Activated naive CD8-positive, alpha-beta T cell treated with anti-CD3 and anti-CD28 coated beads, Interleukin-2, amount 10 ng/mL, durations not matched to agents 7 days and 5 days (primary cell): ENCODE results near the gene ACTA1. TPM values are rescaled to one million over a fixed set of nuclear protein-coding genes. Genes with fewer than 3 reads are reported as not detected.
A peak's percentile ranks its signal among the peaks of the same experiment; 100 is the strongest.

Experiments
- ATAC-seq: fragments of 150-1000 bp; cut with Tn5 transposase; one replicate; pipeline ENCODE4 v1.10.0; 2021; ENCODE audit warnings: low read depth, moderate library complexity
- POLR2A ChIA-PET: fragments of 350-600 bp; sonication (Branson Sonifier 250); formaldehyde crosslinking; loops from one replicate; lab custom pipeline; 2021; ENCODE audit warnings: antibody characterized with exemption; lab: Charles Lee
- DNase-seq: peaks from one replicate; pipeline ENCODE4 v3.0.0; 2021
- H3K27ac Mint-ChIP-seq: one replicate; pipeline ENCODE4 v1.8.0; 2022; ENCODE audit warnings: mild to moderate bottlenecking, mixed read lengths
- H3K27me3 Mint-ChIP-seq: one replicate; pipeline ENCODE4 v1.8.0; 2022; ENCODE audit warnings: mild to moderate bottlenecking, moderate library complexity, mixed read lengths
- H3K36me3 Mint-ChIP-seq: one replicate; pipeline ENCODE4 v1.8.0; 2021; ENCODE audit warnings: mild to moderate bottlenecking, mixed read lengths
- H3K4me1 Mint-ChIP-seq: one replicate; pipeline ENCODE4 v1.8.0; 2021; ENCODE audit warnings: mixed read lengths
- H3K4me3 Mint-ChIP-seq: one replicate; pipeline ENCODE4 v1.8.0; 2022; ENCODE audit warnings: mild to moderate bottlenecking, moderate library complexity, mixed read lengths
- H3K9me3 Mint-ChIP-seq: one replicate; pipeline ENCODE4 v1.8.0; 2021; ENCODE audit warnings: mixed read lengths
- total RNA-seq, 2 experiments: library from RNA; stranded (reverse); gene quantifications; one replicate each; pipeline ENCODE4 v1.2.3, GENCODE V29; 2021

The ACTA1 gene
- total RNA-seq, 2 experiments from 2014 or later = not detected

DNA sequence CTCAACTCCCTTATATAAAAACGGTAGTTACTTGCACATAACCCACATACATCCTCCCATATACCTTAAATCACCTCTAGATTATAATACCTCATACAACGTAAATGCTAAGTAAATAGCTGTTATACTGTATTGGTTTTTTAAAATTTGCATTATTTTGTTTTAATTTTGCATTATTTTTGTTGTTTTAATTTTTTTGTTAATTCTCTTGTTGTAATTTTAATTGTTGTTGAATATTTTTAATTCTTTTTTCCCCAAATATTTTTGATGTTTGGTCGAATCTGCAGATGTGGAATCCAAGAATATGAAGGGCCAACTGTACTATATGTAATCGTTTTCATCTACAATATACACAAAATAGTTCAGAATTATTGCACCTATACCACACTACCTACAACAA lies 23.5 kb upstream of the ACTA1 start:
- DNase-seq (no peak), ATAC-seq (no peak)
- Mint-ChIP-seq H3K27me3 (no peaks in the 10 kb centered on the region), H3K4me1 (peaks cover 6% of the 10 kb centered on the region), H3K9me3 (no peaks in the 10 kb centered on the region), H3K4me3 (no peak overlapping the region), H3K36me3 (peaks cover 25% of the 10 kb centered on the region), H3K27ac (no peak overlapping the region)
- POLR2A ChIA-PET = interaction anchor here (0.6 kb wide), 1 partner anchor 825 kb away, joined by 3 read pairs; no protein-coding TSS in a partner anchor

DNA sequence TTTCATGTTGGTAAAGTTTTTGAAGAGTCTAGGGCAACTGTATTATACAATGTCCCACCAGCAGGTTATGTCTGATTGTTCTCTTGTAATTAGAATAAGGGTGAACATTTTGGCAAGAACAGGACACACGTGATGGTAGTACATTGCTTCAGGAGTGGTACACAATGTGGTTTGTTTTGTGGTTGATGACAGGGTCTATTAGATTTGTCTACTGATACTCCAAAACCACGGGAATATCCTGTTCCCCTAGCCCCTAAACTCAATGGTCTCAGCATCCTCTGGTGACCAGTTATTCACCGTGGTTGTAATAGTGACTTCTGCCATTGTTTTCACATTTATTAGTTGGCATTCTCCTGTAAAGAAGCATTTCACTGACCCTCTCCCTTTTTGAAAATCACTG lies 22.1 kb upstream of the ACTA1 start:
- peaks cover 20% of the 10 kb centered on the region for H3K36me3 Mint-ChIP-seq

DNA sequence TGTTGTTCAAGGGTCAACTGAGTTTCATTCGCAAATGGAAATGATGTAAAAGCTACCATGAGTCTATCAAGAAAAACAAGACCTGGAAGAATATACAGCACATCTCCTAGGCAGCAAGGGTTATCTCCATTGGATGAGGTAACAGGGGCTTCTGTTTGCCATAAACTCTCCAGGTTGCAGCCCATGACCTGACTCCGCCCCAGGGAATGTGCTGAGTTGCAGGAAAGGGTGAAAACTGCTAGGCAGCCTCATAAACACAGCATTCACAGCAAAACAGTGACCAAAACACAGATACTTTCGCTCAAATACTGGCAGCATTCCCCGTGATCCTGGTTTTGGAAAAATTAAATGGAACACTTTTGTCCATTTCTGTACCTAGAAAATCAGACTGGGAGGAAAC lies 20.2 kb upstream of the ACTA1 start:
- no peak for DNase-seq
- ATAC-seq = no peak
- Mint-ChIP-seq H3K27ac (no peak overlapping the region), H3K4me3 (no peak overlapping the region), H3K4me1 (peaks cover 7% of the 10 kb centered on the region), H3K27me3 (no peaks in the 10 kb centered on the region), H3K9me3 (no peaks in the 10 kb centered on the region), H3K36me3 (peaks cover 14% of the 10 kb centered on the region)
- POLR2A ChIA-PET = no interaction called here

More for the DNA sequence above, 22.1 kb upstream of the ACTA1 start:
- DNase-seq (no peak), ATAC-seq (no peak)
- no peak overlapping the region for H3K27ac Mint-ChIP-seq
- POLR2A ChIA-PET = interaction anchor here (1.4 kb wide), 1 partner anchor 19 kb away, joined by 3 read pairs; no protein-coding TSS in a partner anchor
- no peaks in the 10 kb centered on the region for H3K27me3 Mint-ChIP-seq
- H3K9me3 Mint-ChIP-seq = no peaks in the 10 kb centered on the region
- H3K4me1 Mint-ChIP-seq = peaks cover 6% of the 10 kb centered on the region
- no peak overlapping the region for H3K4me3 Mint-ChIP-seq

DNA sequence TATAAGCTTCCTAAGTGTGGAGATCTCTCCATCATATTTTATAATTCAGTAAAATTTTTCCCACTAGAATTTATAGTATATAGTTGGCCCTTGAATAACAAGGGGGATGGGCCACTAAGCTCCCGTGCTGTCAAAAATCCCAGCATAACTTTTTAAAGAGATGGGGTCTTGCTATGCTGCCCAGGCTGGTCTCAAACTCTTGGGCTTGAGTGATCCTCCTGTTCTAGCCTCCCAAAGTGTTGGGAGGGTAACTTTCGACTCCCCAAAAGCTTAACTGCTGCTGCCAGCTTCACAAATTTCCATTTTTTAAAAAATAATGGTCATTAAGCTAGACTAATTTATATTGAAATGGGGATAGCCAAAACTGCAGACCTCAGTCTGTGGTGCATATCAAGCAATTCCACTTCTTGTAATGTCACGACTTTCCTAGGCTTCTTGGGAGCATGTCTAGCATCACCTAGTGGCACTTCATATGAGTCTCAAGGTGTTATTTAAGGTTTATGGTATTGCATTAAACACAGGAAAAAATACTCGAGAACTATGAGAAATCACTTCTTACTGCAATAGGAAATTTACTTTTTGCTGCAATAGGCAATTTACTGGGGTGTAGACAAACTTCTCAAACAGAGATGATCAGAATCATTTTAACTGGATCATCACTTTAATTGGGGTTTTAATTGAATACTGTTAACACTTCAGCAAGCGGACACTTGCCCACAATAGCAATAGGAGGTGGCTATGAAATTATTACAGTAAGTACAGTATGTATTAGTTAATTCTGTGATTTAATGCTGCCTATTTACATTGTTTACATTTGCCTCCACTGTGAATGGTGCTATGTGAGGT lies 19.3 kb upstream of the ACTA1 start:
- ATAC-seq = no peak
- Mint-ChIP-seq H3K9me3 (no peaks in the 10 kb centered on the region), H3K27ac (no peak overlapping the region), H3K4me3 (no peak overlapping the region), H3K36me3 (peaks cover 19% of the 10 kb centered on the region), H3K27me3 (no peaks in the 10 kb centered on the region), H3K4me1 (peaks cover 9% of the 10 kb centered on the region)
- no peak for DNase-seq
- POLR2A ChIA-PET = interaction anchor here (0.6 kb wide), 1 partner anchor 78 kb away, joined by 4 read pairs; no protein-coding TSS in a partner anchor

DNA sequence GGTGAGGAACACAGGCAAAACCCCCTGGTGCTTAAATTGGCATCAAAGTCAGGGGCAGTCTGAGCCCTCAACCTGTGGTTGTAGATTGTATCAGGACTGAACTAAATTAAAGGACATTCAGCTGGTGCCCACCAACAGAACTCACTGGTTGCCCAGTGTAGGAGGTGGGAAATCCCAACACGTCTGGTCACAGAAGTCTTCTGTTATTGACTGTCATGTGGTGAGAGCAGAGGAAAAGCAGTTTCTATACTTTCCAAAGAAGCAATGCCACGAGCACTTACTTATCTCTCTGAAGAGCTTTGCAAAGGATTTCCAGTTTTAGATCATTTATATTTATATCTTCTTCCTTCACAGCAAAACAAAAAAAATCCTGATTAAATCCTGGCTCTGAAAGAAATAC lies 15.0 kb upstream of the ACTA1 start:
- DNase-seq (no peak), ATAC-seq (no peak)
- POLR2A ChIA-PET = no interaction called here
- Mint-ChIP-seq H3K36me3 (peaks cover 29% of the 10 kb centered on the region), H3K4me1 (peaks cover 3% of the 10 kb centered on the region), H3K27ac (no peak overlapping the region), H3K4me3 (no peak overlapping the region), H3K27me3 (no peaks in the 10 kb centered on the region), H3K9me3 (no peaks in the 10 kb centered on the region)

DNA sequence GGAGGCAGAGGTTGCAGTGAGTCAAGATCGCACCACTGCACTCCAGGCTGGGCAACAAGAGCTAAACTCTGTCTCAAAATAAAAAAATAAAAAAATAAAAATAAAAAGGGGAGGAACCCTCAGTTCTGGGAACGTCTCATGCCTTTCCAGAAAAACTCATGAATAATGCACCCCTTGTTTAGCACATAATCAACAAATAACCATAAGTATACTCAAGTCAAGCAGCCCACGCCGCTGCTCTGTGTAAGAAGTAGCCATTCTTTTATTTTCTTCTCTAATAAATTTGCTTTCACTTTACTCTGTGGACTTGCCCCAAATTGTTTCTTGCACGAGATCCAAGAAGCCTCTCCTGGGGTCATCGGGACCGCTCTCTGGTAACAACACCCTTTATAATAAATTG lies 14.5 kb upstream of the ACTA1 start:
- H3K4me1 Mint-ChIP-seq = peaks cover 3% of the 10 kb centered on the region
- no peaks in the 10 kb centered on the region for H3K27me3 Mint-ChIP-seq
- no peak for ATAC-seq
- H3K9me3 Mint-ChIP-seq = no peaks in the 10 kb centered on the region
- POLR2A ChIA-PET = no interaction called here
- H3K36me3 Mint-ChIP-seq = peaks cover 29% of the 10 kb centered on the region
- H3K4me3 Mint-ChIP-seq = no peak overlapping the region
- DNase-seq = no peak
- H3K27ac Mint-ChIP-seq = no peak overlapping the region

DNA sequence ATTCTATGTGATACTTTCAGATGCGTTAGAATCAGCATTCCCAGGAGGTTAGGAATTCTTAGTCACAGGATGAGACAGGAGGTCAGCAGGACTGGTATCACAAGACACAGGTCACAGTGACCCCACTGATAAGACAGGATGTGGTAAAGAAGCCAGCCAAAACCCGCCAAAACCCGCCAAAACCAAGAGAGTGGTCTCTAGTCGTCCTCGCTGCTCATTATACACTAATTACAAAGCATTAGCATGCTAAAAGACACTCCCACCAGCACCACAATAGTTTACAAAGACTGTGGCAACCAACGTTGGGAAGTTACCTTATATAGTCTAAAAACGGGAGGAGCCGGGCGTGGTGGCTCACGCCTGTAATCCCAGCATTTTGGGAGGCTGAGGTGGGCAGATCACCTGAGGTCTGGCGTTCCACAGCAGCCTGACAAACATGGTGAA lies 13.9 kb upstream of the ACTA1 start:
- Mint-ChIP-seq H3K4me3 (no peak overlapping the region), H3K36me3 (peaks cover 29% of the 10 kb centered on the region), H3K4me1 (peaks cover 3% of the 10 kb centered on the region), H3K27ac (no peak overlapping the region), H3K27me3 (no peaks in the 10 kb centered on the region), H3K9me3 (no peaks in the 10 kb centered on the region)
- DNase-seq (no peak), ATAC-seq (no peak)
- POLR2A ChIA-PET = no interaction called here

DNA sequence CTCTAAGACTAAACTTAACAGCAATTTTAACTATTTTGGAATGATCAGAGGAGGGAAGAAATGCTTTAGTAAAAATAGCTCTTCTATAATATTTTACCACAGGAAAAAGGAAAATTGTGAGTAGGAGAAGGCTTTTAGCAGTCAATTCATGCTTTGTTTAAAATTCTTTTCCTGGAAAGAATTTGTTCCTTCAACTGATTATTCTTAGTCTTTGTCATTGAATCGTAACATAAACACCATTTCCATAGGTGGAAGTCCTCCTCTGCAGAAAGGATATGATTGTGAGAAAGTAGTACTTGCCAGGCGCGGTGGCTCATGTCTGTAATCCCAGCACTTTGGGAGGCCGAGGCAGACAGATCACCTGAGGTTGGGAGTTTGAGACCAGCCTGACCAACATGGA lies 11.9 kb upstream of the ACTA1 start:
- POLR2A ChIA-PET = no interaction called here
- no peaks in the 10 kb centered on the region for H3K9me3 Mint-ChIP-seq
- no peaks in the 10 kb centered on the region for H3K27me3 Mint-ChIP-seq
- DNase-seq (no peak), ATAC-seq (no peak)
- peaks cover 33% of the 10 kb centered on the region for H3K36me3 Mint-ChIP-seq
- no peak overlapping the region for H3K4me3 Mint-ChIP-seq
- H3K4me1 Mint-ChIP-seq = peaks cover 15% of the 10 kb centered on the region
- H3K27ac Mint-ChIP-seq = no peak overlapping the region

DNA sequence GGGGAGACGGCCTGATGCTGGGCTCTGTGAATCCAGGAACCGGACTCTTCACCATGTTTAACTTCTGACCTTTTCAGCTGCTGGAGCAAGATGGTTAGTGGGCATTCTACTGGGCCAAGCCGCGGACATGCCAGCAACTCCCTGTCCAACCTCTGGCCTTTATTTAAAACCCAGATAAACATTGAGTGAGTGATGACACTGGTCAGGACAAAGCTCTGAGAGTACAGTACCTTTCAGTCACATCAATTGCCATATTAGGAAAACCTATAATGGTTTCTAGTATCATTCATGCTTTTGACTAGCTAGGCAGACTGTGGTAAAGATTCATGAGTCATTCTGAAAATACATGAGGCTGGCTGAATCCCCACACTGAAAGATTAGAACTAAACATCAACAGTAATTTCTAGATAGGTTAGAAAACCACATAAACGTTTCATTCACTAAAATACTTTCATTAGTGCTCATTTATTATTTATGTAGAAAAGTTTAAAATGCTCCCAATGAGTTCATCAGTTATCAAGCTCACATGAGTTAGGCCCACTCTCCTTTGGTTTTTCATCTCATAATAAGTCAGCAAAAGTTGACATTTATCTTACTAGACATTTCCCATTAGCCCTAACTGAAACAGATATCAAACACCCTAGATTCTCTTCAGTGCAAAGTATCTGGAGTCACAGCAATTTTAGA lies 7.1 kb upstream of the ACTA1 start:
- peaks cover 23% of the 10 kb centered on the region for H3K4me1 Mint-ChIP-seq
- H3K9me3 Mint-ChIP-seq = no peaks in the 10 kb centered on the region
- H3K27me3 Mint-ChIP-seq = peaks cover 10% of the 10 kb centered on the region
- DNase-seq = no peak
- H3K27ac Mint-ChIP-seq = peak overlapping the region; percentile 60
- H3K36me3 Mint-ChIP-seq = peaks cover 33% of the 10 kb centered on the region
- peak; percentile 94 for ATAC-seq
- peak overlapping the region; percentile 64 for H3K4me3 Mint-ChIP-seq
- POLR2A ChIA-PET = interaction anchor here (0.8 to 2.5 kb wide), 4 partner anchors 10 to 170 kb away, joined by 3 to 12 read pairs (median 8); partner anchors contain the start of genes ABCB10 and RAB4A

DNA sequence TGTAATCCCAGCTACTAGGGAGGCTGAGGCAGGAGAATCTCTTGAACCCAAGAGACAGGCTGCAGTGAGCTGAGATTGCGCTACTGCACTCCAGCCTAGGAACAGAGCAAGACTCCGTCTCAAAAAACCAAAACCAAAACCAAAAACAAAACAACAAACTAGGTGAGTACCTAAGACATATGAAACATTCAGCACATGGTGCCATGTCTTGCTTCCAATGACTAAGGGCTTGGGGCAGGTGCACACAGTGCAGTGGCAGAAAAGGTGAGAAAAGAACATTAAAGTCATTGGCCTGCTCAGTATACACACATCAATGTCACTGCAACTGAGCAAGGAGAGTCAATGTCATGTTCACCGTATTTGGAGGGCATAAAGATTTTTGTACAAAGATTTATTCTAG lies 4.1 kb upstream of the ACTA1 start:
- DNase-seq = no peak
- Mint-ChIP-seq H3K9me3 (no peaks in the 10 kb centered on the region), H3K4me3 (no peak overlapping the region), H3K27me3 (peaks cover 35% of the 10 kb centered on the region), H3K4me1 (peaks cover 23% of the 10 kb centered on the region), H3K36me3 (peaks cover 24% of the 10 kb centered on the region), H3K27ac (no peak overlapping the region)
- no peak for ATAC-seq
- POLR2A ChIA-PET = no interaction called here

DNA sequence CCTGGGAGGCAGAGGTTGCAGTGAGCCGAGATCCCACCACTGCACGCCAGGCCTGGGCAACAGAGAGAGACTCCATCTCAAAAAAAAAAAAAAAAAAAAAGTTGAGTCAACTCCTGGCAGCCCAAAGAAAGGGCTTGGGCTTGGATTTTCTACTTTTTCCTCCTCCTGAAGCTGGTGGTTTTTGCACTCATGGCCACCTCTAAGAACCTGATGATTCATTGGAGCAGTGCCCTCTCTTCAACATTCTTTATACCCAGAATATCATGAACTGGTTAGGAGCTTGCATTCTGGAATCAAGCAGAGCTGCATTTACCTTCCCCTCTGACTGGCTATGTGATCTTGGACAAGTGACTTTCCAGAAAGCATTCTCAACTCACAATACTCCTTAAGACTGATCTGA lies 3.5 kb upstream of the ACTA1 start:
- Mint-ChIP-seq H3K4me3 (no peak overlapping the region), H3K36me3 (peaks cover 24% of the 10 kb centered on the region), H3K4me1 (peaks cover 23% of the 10 kb centered on the region), H3K27ac (no peak overlapping the region), H3K27me3 (peaks cover 40% of the 10 kb centered on the region), H3K9me3 (no peaks in the 10 kb centered on the region)
- no peak for ATAC-seq
- no peak for DNase-seq
- POLR2A ChIA-PET = no interaction called here

DNA sequence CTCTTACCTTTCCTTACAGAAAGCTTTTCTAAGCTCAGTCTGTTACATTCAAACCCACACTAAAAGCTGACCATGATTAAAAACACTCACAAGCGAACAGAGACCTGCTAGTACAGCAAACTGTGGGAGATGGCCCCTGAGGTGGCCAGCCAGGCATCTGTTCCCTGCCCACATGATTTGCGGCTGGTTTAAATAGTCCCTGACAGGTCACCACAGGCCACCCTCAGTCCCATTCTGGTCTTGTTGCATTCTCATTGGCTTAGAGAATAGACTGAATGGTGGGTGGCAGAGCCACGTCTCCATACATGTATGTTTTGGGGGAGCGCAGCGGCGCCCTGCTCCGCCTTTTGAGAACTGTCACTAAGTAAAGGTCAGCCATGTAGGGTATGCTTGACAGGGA lies 2.3 kb upstream of the ACTA1 start:
- POLR2A ChIA-PET = interaction anchor here (1.0 kb wide), 1 partner anchor 19 kb away, joined by 3 read pairs; no protein-coding TSS in a partner anchor
- no peak overlapping the region for H3K4me3 Mint-ChIP-seq
- no peaks in the 10 kb centered on the region for H3K9me3 Mint-ChIP-seq
- no peak for ATAC-seq
- DNase-seq = no peak
- H3K27ac Mint-ChIP-seq = no peak overlapping the region
- H3K27me3 Mint-ChIP-seq = peaks cover 53% of the 10 kb centered on the region
- H3K36me3 Mint-ChIP-seq = peaks cover 22% of the 10 kb centered on the region
- H3K4me1 Mint-ChIP-seq = peaks cover 17% of the 10 kb centered on the region

DNA sequence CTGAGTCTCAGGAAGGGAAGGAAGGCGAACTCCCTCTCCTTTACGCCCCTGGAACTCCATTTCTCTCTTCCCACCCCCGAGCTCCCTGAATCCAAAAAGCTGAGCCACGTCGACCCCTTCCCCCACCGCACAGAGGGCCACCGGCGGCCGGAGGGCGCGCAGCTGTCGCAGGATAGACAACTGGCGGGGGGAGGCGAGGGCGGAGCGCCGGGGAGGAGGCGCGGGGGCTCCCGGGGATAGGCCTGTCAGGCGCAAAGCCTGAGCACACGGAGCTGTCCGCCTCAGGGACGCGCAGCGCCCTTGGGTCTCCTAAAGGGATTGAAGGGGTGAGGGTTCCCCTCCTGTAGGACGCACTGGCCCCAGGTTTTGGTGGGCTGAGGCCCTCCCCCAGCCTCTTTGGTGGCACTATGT lies 752 bp upstream of the ACTA1 start:
- ATAC-seq = no peak
- Mint-ChIP-seq H3K4me1 (peaks cover 12% of the 10 kb centered on the region), H3K36me3 (peaks cover 11% of the 10 kb centered on the region), H3K4me3 (no peak overlapping the region), H3K27ac (no peak overlapping the region), H3K27me3 (peaks cover 68% of the 10 kb centered on the region), H3K9me3 (no peaks in the 10 kb centered on the region)
- POLR2A ChIA-PET = interaction anchor here (1.1 kb wide), 1 partner anchor 15 kb away, joined by 3 read pairs; no protein-coding TSS in a partner anchor
- no peak for DNase-seq
